HG03432 (cell line): ENCODE results near the gene M6PR.

Experiments used
- ATAC-seq: cut with Tn5 transposase; IDR thresholded peaks from one replicate; pipeline ENCODE4 v1.9.1; 2021; ENCODE audit warnings: mild to moderate bottlenecking, moderate library complexity; ENCODE audit not compliant: unreplicated experiment

The M6PR gene

GRCh38 chr12:8949342-8950220 lies at the start of gene M6PR:
M6PR (minus strand) TSS chr12:8949645; CDS start chr12:8946404, 3,241 bp downstream.
- ATAC-seq = peak; percentile 89

- peak; percentile 97 for ATAC-seq
Measured at GRCh38 chr12:8996682-8997405, 47.4 kb upstream of the M6PR start.

- ATAC-seq = no peak
Measured at GRCh38 chr12:8995021-8995775, 45.8 kb upstream of the M6PR start.

GRCh38 chr12:8993827-8994226 lies 44.4 kb upstream of the M6PR start:
- no peak for ATAC-seq

GRCh38 chr12:8991371-8992345 lies 42.2 kb upstream of the M6PR start:
- no peak for ATAC-seq

GRCh38 chr12:8989413-8989812 lies 40.0 kb upstream of the M6PR start, which contains the start of gene KLRG1:
KLRG1 (plus strand) TSS chr12:8989546; CDS start chr12:8989636, 90 bp downstream.
- no peak for ATAC-seq

GRCh38 chr12:8987685-8988084 lies 38.2 kb upstream of the M6PR start:
- no peak for ATAC-seq

- no peak for ATAC-seq
Measured at GRCh38 chr12:8987163-8987562, 37.7 kb upstream of the M6PR start.

- ATAC-seq = no peak
Measured at GRCh38 chr12:8985213-8985754, 35.8 kb upstream of the M6PR start.

- ATAC-seq = no peak
Measured at GRCh38 chr12:8980137-8980536, 30.7 kb upstream of the M6PR start.

GRCh38 chr12:8970432-8970831 lies 21.0 kb upstream of the M6PR start:
- ATAC-seq = no peak

- no peak for ATAC-seq
Measured at GRCh38 chr12:8969861-8970411, 20.5 kb upstream of the M6PR start.

- no peak for ATAC-seq
Measured at GRCh38 chr12:8968761-8969160, 19.3 kb upstream of the M6PR start.

GRCh38 chr12:8960176-8960575 lies 10.7 kb upstream of the M6PR start:
- ATAC-seq = no peak

GRCh38 chr12:8958066-8958465 lies 8.6 kb upstream of the M6PR start:
- no peak for ATAC-seq

GRCh38 chr12:8957561-8957960 lies 8.1 kb upstream of the M6PR start:
- no peak for ATAC-seq

- no peak for ATAC-seq
Measured at GRCh38 chr12:8956772-8957171, 7.3 kb upstream of the M6PR start.

- no peak for ATAC-seq
Measured at GRCh38 chr12:8956073-8956472, 6.6 kb upstream of the M6PR start.

- no peak for ATAC-seq
Measured at GRCh38 chr12:8953773-8954402, 4.4 kb upstream of the M6PR start.
